GM18511 (cell line): Measurements from ENCODE around the gene GDF7.

Experiments used
- ATAC-seq: cut with Tn5 transposase; IDR thresholded peaks from one replicate; pipeline ENCODE4 v1.9.1; 2021; ENCODE audit warnings: mild to moderate bottlenecking, moderate library complexity; ENCODE audit not compliant: unreplicated experiment

The GDF7 gene

GRCh38 chr2:20657522-20658235 lies 9.3 kb upstream of the GDF7 start:
- ATAC-seq: no peak

- no peak for ATAC-seq
These were observed 6.2 kb upstream of the GDF7 start for GRCh38 chr2:20660506-20661420.

GRCh38 chr2:20661421-20662307 lies 5.3 kb upstream of the GDF7 start:
- peak; percentile 61 for ATAC-seq

- ATAC-seq: no peak
These were observed 4.5 kb upstream of the GDF7 start for GRCh38 chr2:20662308-20662937.

GRCh38 chr2:20663196-20664070 lies 3.5 kb upstream of the GDF7 start:
- no peak for ATAC-seq

- ATAC-seq: no peak
These were observed 2.9 kb upstream of the GDF7 start for GRCh38 chr2:20664071-20664390.

GRCh38 chr2:20664431-20665242 lies 2.3 kb upstream of the GDF7 start:
- no peak for ATAC-seq

GRCh38 chr2:20665243-20666004 lies 1.5 kb upstream of the GDF7 start:
- no peak for ATAC-seq

GRCh38 chr2:20666005-20666303 lies 990 bp upstream of the GDF7 start:
- ATAC-seq: no peak

- no peak for ATAC-seq
These were observed 197 bp downstream of the GDF7 start for GRCh38 chr2:20667151-20667530.

- no peak for ATAC-seq
These were observed 822 bp downstream of the GDF7 start for GRCh38 chr2:20667531-20668401.

GRCh38 chr2:20668451-20668850 lies 1.5 kb downstream of the GDF7 start:
- no peak for ATAC-seq

- no peak for ATAC-seq
These were observed 2.0 kb downstream of the GDF7 start for GRCh38 chr2:20668871-20669475.

- ATAC-seq: no peak
These were observed 2.8 kb downstream of the GDF7 start for GRCh38 chr2:20669562-20670314.

- ATAC-seq: no peak
These were observed 3.5 kb downstream of the GDF7 start for GRCh38 chr2:20670315-20671035.
